Astrocyte (in vitro differentiated cells and primary cell): ENCODE data around the gene AZU1. TPM values are rescaled to one million over a fixed set of nuclear protein-coding genes. Genes with fewer than 3 reads are reported as not detected.

Experiments used
- DNase-seq: peaks from one replicate; pipeline ENCODE4 v3.0.0-alpha.2; 2010; ENCODE audit warnings: low read depth
- FAIRE-seq: peaks from 2 replicates; lab custom pipeline; 2011; peaks lifted over from hg19 to GRCh38; lab: Jason Lieb, UNC
- H2AFZ ChIP-seq: 2 replicates; pipeline ENCODE4 v1.6.0; 2012; ENCODE audit warnings: low read depth, low read length, inconsistent platforms
- H3K27ac ChIP-seq: 2 replicates; pipeline ENCODE4 v1.5.1; 2011; ENCODE audit warnings: low read depth, low read length, inconsistent platforms
- H3K27me3 ChIP-seq: 2 replicates; pipeline ENCODE4 v1.6.0; 2011; ENCODE audit warnings: low read length, inconsistent platforms; ENCODE audit not compliant: insufficient read depth
- H3K36me3 ChIP-seq: 2 replicates; pipeline ENCODE4 v1.5.1; 2011; ENCODE audit warnings: low read length, inconsistent platforms; ENCODE audit not compliant: insufficient read depth
- H3K4me1 ChIP-seq: 2 replicates; pipeline ENCODE4 v1.5.1; 2011; ENCODE audit warnings: low read length, inconsistent platforms; ENCODE audit not compliant: insufficient read depth
- H3K4me2 ChIP-seq: 2 replicates; pipeline ENCODE4 v1.6.0; 2012; ENCODE audit warnings: low read length, inconsistent platforms
- H3K4me3 ChIP-seq: 2 replicates; pipeline ENCODE4 v1.5.1; 2011; ENCODE audit warnings: low read depth, mild to moderate bottlenecking, low read length, inconsistent platforms; ENCODE audit not compliant: insufficient read depth
- H3K79me2 ChIP-seq: 2 replicates; pipeline ENCODE4 v1.6.0; 2012; ENCODE audit warnings: mild to moderate bottlenecking, low read length, inconsistent platforms; ENCODE audit not compliant: insufficient read depth
- H3K9ac ChIP-seq: 2 replicates; pipeline ENCODE4 v1.6.0; 2012; ENCODE audit warnings: mild to moderate bottlenecking, low read length, inconsistent platforms
- H3K9me3 ChIP-seq: 2 replicates; pipeline ENCODE4 v1.5.1; 2012; ENCODE audit warnings: low read depth, mild to moderate bottlenecking, low read length, inconsistent platforms; ENCODE audit not compliant: insufficient read depth
- H4K20me1 ChIP-seq: 2 replicates; pipeline ENCODE4 v1.6.0; 2012; ENCODE audit warnings: low read length, inconsistent platforms; ENCODE audit not compliant: insufficient read depth
- H3K27ac Mint-ChIP-seq: one replicate; pipeline ENCODE4 v1.8.0; 2021; ENCODE audit warnings: mild to moderate bottlenecking, mixed read lengths; ENCODE audit not compliant: unreplicated experiment
- H3K27me3 Mint-ChIP-seq: one replicate; pipeline ENCODE4 v1.8.0; 2021; ENCODE audit warnings: low read depth, mixed read lengths; ENCODE audit not compliant: unreplicated experiment
- H3K36me3 Mint-ChIP-seq: one replicate; pipeline ENCODE4 v1.8.0; 2021; ENCODE audit warnings: low read depth, mixed read lengths; ENCODE audit not compliant: unreplicated experiment
- H3K4me1 Mint-ChIP-seq: one replicate; pipeline ENCODE4 v1.8.0; 2021; ENCODE audit warnings: low read depth, mixed read lengths; ENCODE audit not compliant: unreplicated experiment
- H3K4me3 Mint-ChIP-seq: one replicate; pipeline ENCODE4 v1.8.0; 2021; ENCODE audit warnings: mild to moderate bottlenecking, moderate library complexity, mixed read lengths; ENCODE audit not compliant: unreplicated experiment
- H3K9me3 Mint-ChIP-seq: one replicate; pipeline ENCODE4 v1.8.0; 2021; ENCODE audit warnings: mild to moderate bottlenecking, mixed read lengths; ENCODE audit not compliant: unreplicated experiment
- CTCF ChIP-seq: IDR thresholded peaks from 2 replicates; pipeline ENCODE4 v1.5.1; 2011; ENCODE audit warnings: low read depth, mild to moderate bottlenecking, inconsistent platforms, low read length, moderate library complexity; ENCODE audit not compliant: insufficient read depth
- EZH2 ChIP-seq: IDR thresholded peaks from 2 replicates; pipeline ENCODE4 v1.6.1; 2012; ENCODE audit warnings: mild to moderate bottlenecking, low read length, inconsistent platforms; ENCODE audit not compliant: insufficient read depth
- total RNA-seq: library from RNA; stranded (reverse); gene quantifications from 2 replicates; pipeline ENCODE4 v1.2.1, GENCODE V29; 2021

AZU1 gene
- total RNA-seq, 1 donor from 2014 or later, result 1.00 TPM

- DNase-seq (no peak), FAIRE-seq (no peak)
- H3K4me1 ChIP-seq, result peaks cover 14% of the 10 kb centered on the region
- H3K4me2 ChIP-seq, result peak overlapping the region; percentile 84
- H3K4me3 Mint-ChIP-seq, result peak overlapping the region; percentile 78
- no peaks in the 10 kb centered on the region for H4K20me1 ChIP-seq
- no peaks in the 10 kb centered on the region for H3K9me3 ChIP-seq
- peak overlapping the region; percentile 49 for H2AFZ ChIP-seq
- H3K4me1 Mint-ChIP-seq, result peaks cover 6% of the 10 kb centered on the region
- no peaks in the 10 kb centered on the region for H3K36me3 Mint-ChIP-seq
- H3K79me2 ChIP-seq, result no peaks in the 10 kb centered on the region
- H3K27me3 Mint-ChIP-seq, result no peaks in the 10 kb centered on the region
- no peak overlapping the region for H3K27ac ChIP-seq
- H3K27me3 ChIP-seq, result no peaks in the 10 kb centered on the region
- TF ChIP-seq CTCF (no peak), EZH2 (no peak)
- H3K9ac ChIP-seq, result peak overlapping the region; percentile 52
- H3K9me3 Mint-ChIP-seq, result no peaks in the 10 kb centered on the region
- peak overlapping the region; percentile 93 for H3K27ac Mint-ChIP-seq
- H3K36me3 ChIP-seq, result no peaks in the 10 kb centered on the region
- H3K4me3 ChIP-seq, result peak overlapping the region; percentile 31
These were observed 44.6 kb upstream of the AZU1 start for GRCh38 chr19:782878-783668.

GRCh38 chr19:784541-784940 lies 43.1 kb upstream of the AZU1 start:
- no peaks in the 10 kb centered on the region for H3K27me3 Mint-ChIP-seq
- Histone ChIP-seq H3K36me3 (no peaks in the 10 kb centered on the region), H3K27ac (no peak overlapping the region), H3K4me3 (no peak overlapping the region), H3K27me3 (no peaks in the 10 kb centered on the region), H3K79me2 (no peaks in the 10 kb centered on the region), H3K4me1 (peaks cover 14% of the 10 kb centered on the region), H3K9ac (no peak overlapping the region), H3K4me2 (no peak overlapping the region), H3K9me3 (no peaks in the 10 kb centered on the region), H2AFZ (no peak overlapping the region), H4K20me1 (no peaks in the 10 kb centered on the region)
- TF ChIP-seq CTCF (no peak), EZH2 (no peak)
- peaks cover 13% of the 10 kb centered on the region for H3K4me1 Mint-ChIP-seq
- H3K27ac Mint-ChIP-seq, result no peak overlapping the region
- H3K9me3 Mint-ChIP-seq, result no peaks in the 10 kb centered on the region
- no peak overlapping the region for H3K4me3 Mint-ChIP-seq
- no peaks in the 10 kb centered on the region for H3K36me3 Mint-ChIP-seq
- FAIRE-seq, result no peak
- no peak for DNase-seq

GRCh38 chr19:787536-787935 lies 40.1 kb upstream of the AZU1 start:
- no peak overlapping the region for H3K27ac Mint-ChIP-seq

More at GRCh38 chr19:787536-787935, 40.1 kb upstream of the AZU1 start:
- no peak for DNase-seq
- Mint-ChIP-seq H3K9me3 (no peaks in the 10 kb centered on the region), H3K4me3 (no peak overlapping the region), H3K27me3 (no peaks in the 10 kb centered on the region), H3K36me3 (no peaks in the 10 kb centered on the region), H3K4me1 (peaks cover 13% of the 10 kb centered on the region)
- no peak for FAIRE-seq
- no peaks in the 10 kb centered on the region for H3K79me2 ChIP-seq
- no peak overlapping the region for H3K9ac ChIP-seq
- H3K36me3 ChIP-seq, result no peaks in the 10 kb centered on the region
- H4K20me1 ChIP-seq, result no peaks in the 10 kb centered on the region
- no peak overlapping the region for H2AFZ ChIP-seq
- H3K27ac ChIP-seq, result no peak overlapping the region
- peaks cover 6% of the 10 kb centered on the region for H3K4me1 ChIP-seq
- no peaks in the 10 kb centered on the region for H3K27me3 ChIP-seq
- H3K4me3 ChIP-seq, result no peak overlapping the region
- no peaks in the 10 kb centered on the region for H3K9me3 ChIP-seq
- TF ChIP-seq CTCF, result no peak
- TF ChIP-seq EZH2, result no peak
- H3K4me2 ChIP-seq, result no peak overlapping the region
